Adrenal gland (tissue), 5 donors: ENCODE results near the gene ANKMY1.

ENCODE experiments used
- CTCF ChIP-seq, 6 experiments: fragments of 450-650 bp in 4 of 6; fragments of 200-600 bp in 2 of 6; sonication (generic) in 1 of 6; IDR thresholded peaks; 1 replicate in 5 of 6; 2 replicates in 1 of 6; pipeline versions ENCODE4 v1.5.1 to v1.8.0; 2016 to 2021; ENCODE audit warnings: antibody characterized with exemption in 6 of 6, mild to moderate bottlenecking in 2 of 6, moderate library complexity in 1 of 6
- POLR2A ChIP-seq, 2 donors: fragments of 450-650 bp; IDR thresholded peaks; one replicate each; pipeline ENCODE4 v1.6.1; 2017; ENCODE audit warnings: antibody characterized with exemption in 2 of 2, mild to moderate bottlenecking in 2 of 2, moderate library complexity in 1 of 2
- donor health status: DM: no; HTN: no; CAD: no.

- no peak for TF ChIP-seq CTCF (IDR thresholded peaks at IDR 0.05)
- TF ChIP-seq POLR2A (IDR thresholded peaks at IDR 0.05) = no peak
These were observed 125.4 kb downstream of the ANKMY1 start for GRCh38 chr2:240432430-240432819.
